Right lobe of liver (tissue), 6 donors: Measurements from ENCODE around the gene KIAA0319L. TPM values are rescaled to one million over a fixed set of nuclear protein-coding genes. Genes with fewer than 3 reads are reported as not detected.

Source experiments
- ATAC-seq, 4 donors: fragments of 200-7000 bp; cut with Tn5 transposase; one replicate each; pipeline ENCODE4 v1.9.1; 2020; ENCODE audit warnings: mild to moderate bottlenecking in 4 of 4, moderate library complexity in 4 of 4
- DNase-seq, 3 donors: peaks; one replicate each; pipeline ENCODE4 v3.0.0-alpha.2; 2020
- H3K27ac ChIP-seq, 3 donors: fragments of 200-600 bp; one replicate each; pipeline ENCODE4 v1.8.0; 2022
- H3K27me3 ChIP-seq, 2 donors: fragments of 200-600 bp; one replicate each; pipeline ENCODE4 v1.8.0; 2022
- H3K36me3 ChIP-seq, 4 donors: fragments of 200-600 bp; sonication (generic) in 1 of 4; one replicate each; pipeline versions ENCODE4 v1.5.1 to v1.8.0; 2017 to 2022; ENCODE audit warnings: control low read depth in 1 of 4
- H3K4me1 ChIP-seq, 4 donors: fragments of 200-600 bp; sonication (generic) in 1 of 4; one replicate each; pipeline versions ENCODE4 v1.5.1 to v1.8.0; 2017 to 2022; ENCODE audit warnings: control low read depth in 1 of 4
- H3K4me3 ChIP-seq, 3 donors: fragments of 200-600 bp; one replicate each; pipeline ENCODE4 v1.8.0; 2022
- H3K9me3 ChIP-seq, 4 donors: fragments of 200-600 bp; sonication (generic) in 1 of 4; one replicate each; pipeline versions ENCODE4 v1.5.1 to v1.8.0; 2017 to 2022; ENCODE audit warnings: control low read depth in 1 of 4
- POLR2A ChIP-seq: fragments of 450-650 bp; IDR thresholded peaks from one replicate; pipeline ENCODE4 v1.6.1; 2017; ENCODE audit warnings: antibody characterized with exemption, mild to moderate bottlenecking
- WGBS: methylation state at CpG from one replicate; pipeline ENCODE4 v1.1.6; 2018; ENCODE audit warnings: low coverage, low lambda C conversion rate; ENCODE audit not compliant: insufficient coverage; ENCODE audit errors: missing lambda C conversion rate; 5-methylcytosine and 5-hydroxymethylcytosine counted together
- intact Hi-C, 2 donors: fragments of 100-400 bp; cut with DNase I; formaldehyde crosslinking; loops; one replicate each; pipeline versions ENCODE4 v1.11.2 to v1.14.1; 2022
- total RNA-seq, 6 experiments: library from RNA; depleted of rRNA in 2 of 6; stranded (reverse); fragments of >200 nt in 2 of 6; fragmentation: NEBNext Ultra II Directional in 3 of 6; extraction: Animal tissue kit (Norgen Biotek cat#: 25700) in 3 of 6; gene quantifications; one replicate each; pipeline versions ENCODE4 v1.1.0 to v1.2.4, GENCODE V29; 2016 to 2023
- TF ChIP-seq, protein P1 (sequence below), 4 donors: fragments of 200-600 bp in 3 of 4; fragments of 450-650 bp in 1 of 4; IDR thresholded peaks; one replicate each; pipeline versions ENCODE4 v1.5.1 to v1.8.0; 2016 to 2022; ENCODE audit warnings: antibody characterized with exemption in 4 of 4, mild to moderate bottlenecking in 2 of 4
- donor health status: DM: no; HTN: yes; CAD: no.
- donor health status: DM: no; HTN: no; CAD: no.
- donor health status: DM: no; HTN: no; CAD: no.
- donor health status: DM: no; HTN: yes; CAD: no.
- donor health status: DM: no; HTN: yes; CAD: no.

The KIAA0319L gene
- total RNA-seq, 6 experiments from 2014 or later = 35.3 to 84.9 (median 54.3) TPM

DNA sequence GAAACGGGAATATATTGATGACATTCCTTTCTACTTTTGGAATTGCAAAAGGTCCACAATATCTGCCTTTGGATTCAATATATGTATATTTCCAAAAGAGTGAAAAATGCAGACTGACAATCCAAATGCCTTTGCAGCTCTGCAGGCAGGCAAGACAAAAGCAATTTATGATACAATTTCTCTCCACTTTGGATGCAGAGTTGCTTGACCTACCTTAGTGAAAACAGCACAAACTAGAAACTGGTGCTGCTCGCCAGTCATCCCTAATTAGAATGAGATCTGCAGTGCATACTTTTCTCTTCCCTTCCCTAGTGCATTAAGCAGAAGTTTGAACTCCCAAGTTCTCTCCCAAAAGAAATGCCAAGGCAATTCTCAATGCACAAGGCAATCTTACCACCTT is 56.8 kb downstream of the KIAA0319L start:
- H3K4me1 ChIP-seq = no peaks in the 10 kb centered on the region
- no peak overlapping the region for H3K4me3 ChIP-seq
- no peak for TF ChIP-seq POLR2A
- TF ChIP-seq, protein P1, sequence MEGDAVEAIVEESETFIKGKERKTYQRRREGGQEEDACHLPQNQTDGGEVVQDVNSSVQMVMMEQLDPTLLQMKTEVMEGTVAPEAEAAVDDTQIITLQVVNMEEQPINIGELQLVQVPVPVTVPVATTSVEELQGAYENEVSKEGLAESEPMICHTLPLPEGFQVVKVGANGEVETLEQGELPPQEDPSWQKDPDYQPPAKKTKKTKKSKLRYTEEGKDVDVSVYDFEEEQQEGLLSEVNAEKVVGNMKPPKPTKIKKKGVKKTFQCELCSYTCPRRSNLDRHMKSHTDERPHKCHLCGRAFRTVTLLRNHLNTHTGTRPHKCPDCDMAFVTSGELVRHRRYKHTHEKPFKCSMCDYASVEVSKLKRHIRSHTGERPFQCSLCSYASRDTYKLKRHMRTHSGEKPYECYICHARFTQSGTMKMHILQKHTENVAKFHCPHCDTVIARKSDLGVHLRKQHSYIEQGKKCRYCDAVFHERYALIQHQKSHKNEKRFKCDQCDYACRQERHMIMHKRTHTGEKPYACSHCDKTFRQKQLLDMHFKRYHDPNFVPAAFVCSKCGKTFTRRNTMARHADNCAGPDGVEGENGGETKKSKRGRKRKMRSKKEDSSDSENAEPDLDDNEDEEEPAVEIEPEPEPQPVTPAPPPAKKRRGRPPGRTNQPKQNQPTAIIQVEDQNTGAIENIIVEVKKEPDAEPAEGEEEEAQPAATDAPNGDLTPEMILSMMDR (IDR thresholded peaks at IDR 0.05) = no peak
- no peaks in the 10 kb centered on the region for H3K9me3 ChIP-seq
- ATAC-seq (no peak), DNase-seq (no peak)
- H3K36me3 ChIP-seq = peaks cover 0 to 2% (median under 1%) of the 10 kb centered on the region in 4 donors
- no peak overlapping the region for H3K27ac ChIP-seq
- H3K27me3 ChIP-seq = no peaks in the 10 kb centered on the region
- intact Hi-C loops = no loop called here
- 75% methylated on average over 2 of the region's 2 CpGs for WGBS

- H3K4me3 ChIP-seq = no peak overlapping the region
- 53% methylated on average over 3 of the region's 3 CpGs for WGBS
- H3K27ac ChIP-seq = no peak overlapping the region
- DNase-seq (no peak), ATAC-seq (peak in 2 of 4 donors; percentile 21 to 50)
- intact Hi-C loops = no loop called here
- TF ChIP-seq, protein P1 (IDR thresholded peaks at IDR 0.05) = no peak
- no peak for TF ChIP-seq POLR2A
- H3K4me1 ChIP-seq = no peaks in the 10 kb centered on the region
- H3K36me3 ChIP-seq = peaks cover 0 to 2% (median 0%) of the 10 kb centered on the region in 4 donors
- no peaks in the 10 kb centered on the region for H3K27me3 ChIP-seq
- H3K9me3 ChIP-seq = no peaks in the 10 kb centered on the region
Observed at GRCh38 chr1:35499652-35500176, 57.5 kb downstream of the KIAA0319L start.

DNA sequence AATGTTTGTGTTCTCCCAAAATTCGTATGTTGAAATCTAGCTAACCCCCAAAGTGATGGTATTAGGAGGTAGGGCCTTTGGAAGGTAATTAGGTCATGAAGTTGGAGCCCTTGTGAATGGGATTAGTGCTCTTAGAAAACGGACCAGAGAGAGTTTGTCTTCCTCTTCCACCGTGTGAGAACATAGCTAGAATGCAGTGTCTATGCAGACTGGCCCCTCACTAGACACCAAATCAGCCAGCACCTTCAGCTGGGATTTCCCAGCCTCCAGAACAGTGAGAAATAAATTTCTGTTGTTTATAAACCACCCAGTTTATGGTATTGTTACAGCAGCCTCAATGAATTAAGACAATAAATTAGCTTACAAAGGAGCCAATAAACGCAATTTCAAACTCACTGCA is 58.0 kb downstream of the KIAA0319L start:
- DNase-seq = no peak

DNA sequence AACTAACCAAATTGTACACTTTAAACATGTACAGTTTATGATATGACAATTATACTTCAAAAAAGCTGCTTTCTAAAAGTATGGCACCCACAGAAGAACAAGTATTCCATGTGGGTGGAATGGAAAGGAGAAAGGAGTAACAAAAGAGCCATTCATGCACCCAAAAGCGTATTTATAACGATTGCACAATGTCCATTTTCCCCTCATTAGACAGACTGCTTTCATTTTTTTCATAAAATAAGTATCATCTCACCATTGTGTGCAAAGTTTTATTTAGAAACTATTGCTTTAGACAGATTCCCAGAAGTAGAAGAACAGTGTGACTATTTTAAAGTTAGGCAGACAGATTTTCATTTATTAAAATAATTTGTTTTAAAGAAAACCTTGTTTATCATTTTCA is 59.6 kb downstream of the KIAA0319L start:
- Histone ChIP-seq H3K36me3 (peaks cover 0 to 2% (median 0%) of the 10 kb centered on the region in 4 donors), H3K9me3 (peaks cover 0 to 6% (median 0%) of the 10 kb centered on the region in 4 donors), H3K4me1 (no peaks in the 10 kb centered on the region), H3K27ac (no peak overlapping the region), H3K4me3 (no peak overlapping the region), H3K27me3 (no peaks in the 10 kb centered on the region)
- 87% methylated on average over 2 of the region's 2 CpGs for WGBS
- ATAC-seq = no peak
- intact Hi-C loops = no loop called here
- DNase-seq = no peak
- TF ChIP-seq, protein P1 (IDR thresholded peaks at IDR 0.05) = no peak
- no peak for TF ChIP-seq POLR2A

More for the DNA sequence above, 58.0 kb downstream of the KIAA0319L start:
- WGBS = 100% methylated on average over 1 of the region's 4 CpGs
- Histone ChIP-seq H3K27me3 (no peaks in the 10 kb centered on the region), H3K9me3 (no peaks in the 10 kb centered on the region), H3K27ac (no peak overlapping the region), H3K4me3 (no peak overlapping the region), H3K4me1 (no peaks in the 10 kb centered on the region), H3K36me3 (peaks cover 0 to 2% (median 0%) of the 10 kb centered on the region in 4 donors)
- intact Hi-C loops = no loop called here
- ATAC-seq = no peak
- TF ChIP-seq POLR2A = no peak
- TF ChIP-seq, protein P1 (IDR thresholded peaks at IDR 0.05) = no peak
